Calu3 (cell line): ENCODE results near the gene RAB29. TPM values are rescaled to one million over a fixed set of nuclear protein-coding genes. Genes with fewer than 3 reads are reported as not detected.

Experiments used
- BruUV-seq: library from RNA; stranded (reverse); fragments of 400-500 nt; replicated peaks from 2 replicates; lab custom pipeline; 2021; lab: Mats Ljungman, UMichigan
- CTCF ChIA-PET: fragments of 300-600 bp; sonication (Branson Sonifier 250); formaldehyde crosslinking; loops from one replicate; lab custom pipeline; 2022; ENCODE audit warnings: antibody characterized with exemption; lab: Charles Lee
- DNase-seq: peaks from one replicate; pipeline ENCODE4 v3.0.0; 2022
- H3K27ac Mint-ChIP-seq: one replicate; pipeline ENCODE4 v1.8.0; 2022; ENCODE audit warnings: mixed read lengths; ENCODE audit not compliant: unreplicated experiment
- H3K27me3 Mint-ChIP-seq: one replicate; pipeline ENCODE4 v1.8.0; 2022; ENCODE audit warnings: mixed read lengths; ENCODE audit not compliant: unreplicated experiment
- H3K36me3 Mint-ChIP-seq: one replicate; pipeline ENCODE4 v1.8.0; 2022; ENCODE audit warnings: mild to moderate bottlenecking, moderate library complexity, mixed read lengths; ENCODE audit not compliant: insufficient read depth, unreplicated experiment
- H3K4me1 Mint-ChIP-seq: one replicate; pipeline ENCODE4 v1.8.0; 2022; ENCODE audit warnings: mild to moderate bottlenecking, low read depth, mixed read lengths; ENCODE audit not compliant: unreplicated experiment
- H3K4me3 Mint-ChIP-seq: one replicate; pipeline ENCODE4 v1.8.0; 2022; ENCODE audit warnings: mild to moderate bottlenecking, low read depth, moderate library complexity, mixed read lengths; ENCODE audit not compliant: unreplicated experiment
- H3K9me3 Mint-ChIP-seq: one replicate; pipeline ENCODE4 v1.8.0; 2022; ENCODE audit warnings: low read depth, mixed read lengths; ENCODE audit not compliant: unreplicated experiment
- CTCF ChIP-seq: fragments of 200-600 bp; IDR thresholded peaks from one replicate; pipeline ENCODE4 v1.8.0; 2022; ENCODE audit warnings: antibody characterized with exemption; ENCODE audit not compliant: unreplicated experiment
- intact Hi-C: fragments of 100-400 bp; cut with micrococcal nuclease; formaldehyde crosslinking; loops from one replicate; pipeline ENCODE4 v1.10.0; 2022; ENCODE audit not compliant: unreplicated experiment
- total RNA-seq: library from RNA; stranded (reverse); gene quantifications from 2 replicates; pipeline ENCODE4 v1.2.3, GENCODE V29; 2022

The RAB29 gene
- total RNA-seq, 1 experiment from 2014 or later: 27.1 TPM

GRCh38 chr1:205743977-205744376, 31.3 kb downstream of the RAB29 start:
- BruUV-seq: no TSS peak
- H3K36me3 Mint-ChIP-seq: peaks cover 73% of the 10 kb centered on the region
- DNase-seq: no peak
- intact Hi-C loops: no loop called here
- TF ChIP-seq CTCF: no peak
- H3K9me3 Mint-ChIP-seq: no peaks in the 10 kb centered on the region
- peak overlapping the region; percentile 58 for H3K4me3 Mint-ChIP-seq
- CTCF ChIA-PET: no interaction called here
- no peaks in the 10 kb centered on the region for H3K27me3 Mint-ChIP-seq
- peaks cover 50% of the 10 kb centered on the region for H3K4me1 Mint-ChIP-seq
- peak overlapping the region; percentile 52 for H3K27ac Mint-ChIP-seq

- CTCF ChIA-PET: no interaction called here
- no TSS peak for BruUV-seq
- no peaks in the 10 kb centered on the region for H3K9me3 Mint-ChIP-seq
- no peaks in the 10 kb centered on the region for H3K27me3 Mint-ChIP-seq
- H3K36me3 Mint-ChIP-seq: peaks cover 71% of the 10 kb centered on the region
- H3K4me1 Mint-ChIP-seq: peaks cover 46% of the 10 kb centered on the region
- no peak for DNase-seq
- H3K27ac Mint-ChIP-seq: no peak overlapping the region
- TF ChIP-seq CTCF: no peak
- intact Hi-C loops: no loop called here
- no peak overlapping the region for H3K4me3 Mint-ChIP-seq
Observed at GRCh38 chr1:205741681-205742080, 33.6 kb downstream of the RAB29 start.

GRCh38 chr1:205739348-205740160, 35.7 kb downstream of the RAB29 start:
- Mint-ChIP-seq H3K27me3 (no peaks in the 10 kb centered on the region), H3K27ac (peak overlapping the region; percentile 39), H3K4me1 (peaks cover 38% of the 10 kb centered on the region), H3K36me3 (peaks cover 66% of the 10 kb centered on the region), H3K9me3 (no peaks in the 10 kb centered on the region), H3K4me3 (no peak overlapping the region)
- TF ChIP-seq CTCF: no peak
- DNase-seq: no peak
- intact Hi-C loops: no loop called here
- CTCF ChIA-PET: interaction anchor here (0.7 to 0.9 kb wide), 3 partner anchors 18 to 207 kb away, joined by 3 to 5 read pairs (median 4); no protein-coding TSS in a partner anchor
- no TSS peak for BruUV-seq

GRCh38 chr1:205735218-205735617, 40.1 kb downstream of the RAB29 start:
- CTCF ChIA-PET: no interaction called here
- intact Hi-C loops: no loop called here
- Mint-ChIP-seq H3K4me3 (no peak overlapping the region), H3K9me3 (no peaks in the 10 kb centered on the region), H3K36me3 (peaks cover 72% of the 10 kb centered on the region), H3K4me1 (peaks cover 31% of the 10 kb centered on the region), H3K27me3 (no peaks in the 10 kb centered on the region), H3K27ac (no peak overlapping the region)
- no TSS peak for BruUV-seq
- no peak for TF ChIP-seq CTCF
- DNase-seq: no peak
